HG03097 (cell line): ENCODE results near the gene LRRC18.

Source experiments
- ATAC-seq: cut with Tn5 transposase; IDR thresholded peaks from one replicate; pipeline ENCODE4 v1.9.1; 2021; ENCODE audit not compliant: unreplicated experiment, low FRiP score

The LRRC18 gene

DNA sequence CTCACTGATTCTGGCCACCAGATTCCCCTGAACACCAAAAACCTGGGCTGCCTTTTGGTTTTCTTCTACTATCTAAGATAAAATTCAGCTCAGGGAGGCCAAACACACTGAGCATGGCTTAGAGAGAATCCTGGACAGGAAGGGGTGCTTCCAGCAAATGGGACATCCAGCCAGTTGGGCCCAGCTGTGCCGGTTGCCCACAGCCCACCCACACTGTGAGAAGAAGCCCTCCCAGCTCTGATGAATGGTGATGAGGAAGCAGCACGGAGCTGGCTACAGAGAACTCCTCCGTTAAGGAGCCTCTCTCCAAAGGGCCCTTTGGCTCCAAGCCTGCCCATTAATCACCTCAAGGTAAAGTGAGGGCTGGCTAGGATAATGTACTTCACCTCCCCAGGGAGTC, 15.9 kb downstream of the LRRC18 start:
- no peak for ATAC-seq

GRCh38 chr10:48913674-48914073, 26.0 kb downstream of the LRRC18 start:
- ATAC-seq, result no peak

- no peak for ATAC-seq
These were observed 29.1 kb downstream of the LRRC18 start for GRCh38 chr10:48910548-48910947.

DNA sequence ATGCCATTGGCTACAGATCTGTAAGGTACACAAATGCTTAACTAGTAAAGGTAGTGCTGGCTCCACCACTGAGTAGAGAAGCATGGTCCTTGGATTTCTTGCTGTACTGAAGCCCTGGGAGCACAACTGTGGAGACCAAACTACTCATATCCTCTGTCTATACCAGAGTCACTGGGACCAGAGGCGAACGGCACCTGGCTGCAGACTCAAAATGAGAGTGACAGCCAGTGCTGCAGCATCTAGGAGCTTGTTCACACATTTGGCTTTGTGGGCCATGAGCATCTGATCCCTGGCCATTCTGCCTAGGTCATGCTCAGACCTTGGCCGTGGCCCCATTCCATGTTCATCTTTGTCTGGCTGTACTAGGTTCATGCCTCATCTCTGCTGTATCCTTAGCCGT, 31.9 kb downstream of the LRRC18 start:
- ATAC-seq, result no peak

GRCh38 chr10:48906841-48907240, 32.8 kb downstream of the LRRC18 start:
- ATAC-seq, result no peak

- no peak for ATAC-seq
These were observed 34.3 kb downstream of the LRRC18 start for GRCh38 chr10:48905311-48905710.

DNA sequence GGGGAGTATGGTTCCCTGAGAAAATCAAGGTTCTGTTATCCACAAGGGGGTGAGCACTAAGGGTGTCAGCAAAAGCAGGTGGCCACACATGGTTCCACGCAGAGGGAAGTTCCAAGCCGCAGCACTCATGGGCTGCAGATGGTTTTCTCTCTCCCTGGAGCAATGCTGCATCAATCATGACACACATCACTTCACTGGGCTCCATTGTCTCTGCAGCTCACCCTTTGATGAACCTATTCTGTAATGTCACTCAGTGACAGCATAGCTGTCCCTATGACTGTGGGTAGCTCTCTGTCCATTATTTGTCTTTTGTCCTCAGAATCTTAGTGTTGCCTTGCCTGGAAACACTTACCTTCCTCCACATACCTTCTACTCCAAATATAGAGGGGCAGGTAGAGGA, 34.8 kb downstream of the LRRC18 start:
- ATAC-seq, result no peak

- ATAC-seq, result no peak
These were observed 36.5 kb downstream of the LRRC18 start for GRCh38 chr10:48903151-48903550.

- ATAC-seq, result no peak
These were observed 37.5 kb downstream of the LRRC18 start for GRCh38 chr10:48902096-48902495.

- ATAC-seq, result no peak
These were observed 38.3 kb downstream of the LRRC18 start for GRCh38 chr10:48901319-48901718.

- no peak for ATAC-seq
These were observed 39.3 kb downstream of the LRRC18 start for GRCh38 chr10:48900371-48900801.

GRCh38 chr10:48899781-48900180, 39.9 kb downstream of the LRRC18 start:
- no peak for ATAC-seq

DNA sequence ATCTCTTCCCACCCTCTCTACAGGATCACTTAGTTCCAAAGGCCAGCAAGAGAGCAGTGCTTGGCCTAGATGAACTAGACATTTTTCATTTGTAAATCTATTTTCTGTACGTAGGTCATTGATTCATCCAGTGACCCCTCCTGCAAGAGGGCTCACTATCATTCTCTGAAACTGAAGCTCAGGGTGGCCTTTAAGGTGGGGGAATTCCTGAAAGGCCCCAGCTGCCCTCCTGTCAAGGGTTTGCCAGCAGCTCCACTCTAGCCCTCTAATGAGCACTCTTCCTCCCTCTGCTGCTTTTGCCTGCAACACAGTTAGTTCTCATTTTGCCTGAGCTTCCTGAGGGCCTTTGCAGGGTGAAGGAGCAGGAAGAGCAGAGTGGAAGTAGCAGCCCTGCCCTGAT, 41.2 kb downstream of the LRRC18 start:
- ATAC-seq, result no peak

DNA sequence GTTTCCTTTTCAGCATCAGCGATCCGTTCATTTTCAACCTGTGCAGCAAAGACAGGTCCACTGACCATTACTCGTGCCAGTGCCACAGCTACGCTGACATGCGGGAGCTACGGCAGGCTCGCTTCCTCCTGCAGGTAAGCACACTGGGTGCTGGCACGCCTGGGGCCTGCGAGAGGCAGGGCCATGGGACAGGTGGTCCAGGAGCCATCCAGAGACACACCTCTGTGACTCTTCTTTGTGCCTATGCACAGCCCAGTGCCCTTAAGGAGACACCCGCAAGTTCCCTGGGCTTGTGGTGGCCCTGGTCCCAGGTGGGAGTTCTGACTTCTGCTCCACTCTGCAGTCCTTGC, 42.2 kb downstream of the LRRC18 start:
- no peak for ATAC-seq

DNA sequence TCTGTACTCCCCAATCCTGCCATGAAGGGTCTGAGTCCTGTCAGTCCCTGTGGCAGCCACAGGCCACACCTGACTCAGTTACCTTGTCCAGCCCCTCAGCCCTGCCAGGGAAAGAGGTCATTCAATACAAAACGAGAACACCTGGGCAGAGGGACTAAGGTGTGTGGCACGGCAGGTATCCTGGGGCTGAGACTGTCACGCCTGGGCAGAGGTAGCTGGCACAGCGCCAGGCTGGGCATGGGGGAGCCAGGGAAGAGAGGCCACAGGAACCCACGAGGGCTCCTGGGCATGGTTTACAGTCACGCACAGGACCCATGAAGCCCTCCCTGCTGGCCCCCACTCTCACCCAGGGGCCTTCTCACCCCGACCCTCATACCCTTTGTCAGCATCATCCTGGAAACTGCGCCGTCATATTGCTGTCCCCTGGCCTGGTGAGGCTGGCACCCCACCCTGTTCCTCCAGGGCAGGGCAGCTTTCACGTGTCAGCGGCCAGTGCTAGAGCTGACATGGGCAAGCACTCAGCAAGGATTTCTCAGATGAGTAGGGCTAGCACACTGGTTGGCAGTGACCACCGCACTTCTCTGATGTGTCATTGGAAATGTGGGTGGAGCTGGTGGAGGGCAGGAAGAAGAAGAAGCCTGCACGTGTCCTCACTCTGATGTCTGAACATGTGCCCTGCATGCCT, 42.7 kb downstream of the LRRC18 start:
- no peak for ATAC-seq

GRCh38 chr10:48895803-48896195, 43.8 kb downstream of the LRRC18 start:
- no peak for ATAC-seq

DNA sequence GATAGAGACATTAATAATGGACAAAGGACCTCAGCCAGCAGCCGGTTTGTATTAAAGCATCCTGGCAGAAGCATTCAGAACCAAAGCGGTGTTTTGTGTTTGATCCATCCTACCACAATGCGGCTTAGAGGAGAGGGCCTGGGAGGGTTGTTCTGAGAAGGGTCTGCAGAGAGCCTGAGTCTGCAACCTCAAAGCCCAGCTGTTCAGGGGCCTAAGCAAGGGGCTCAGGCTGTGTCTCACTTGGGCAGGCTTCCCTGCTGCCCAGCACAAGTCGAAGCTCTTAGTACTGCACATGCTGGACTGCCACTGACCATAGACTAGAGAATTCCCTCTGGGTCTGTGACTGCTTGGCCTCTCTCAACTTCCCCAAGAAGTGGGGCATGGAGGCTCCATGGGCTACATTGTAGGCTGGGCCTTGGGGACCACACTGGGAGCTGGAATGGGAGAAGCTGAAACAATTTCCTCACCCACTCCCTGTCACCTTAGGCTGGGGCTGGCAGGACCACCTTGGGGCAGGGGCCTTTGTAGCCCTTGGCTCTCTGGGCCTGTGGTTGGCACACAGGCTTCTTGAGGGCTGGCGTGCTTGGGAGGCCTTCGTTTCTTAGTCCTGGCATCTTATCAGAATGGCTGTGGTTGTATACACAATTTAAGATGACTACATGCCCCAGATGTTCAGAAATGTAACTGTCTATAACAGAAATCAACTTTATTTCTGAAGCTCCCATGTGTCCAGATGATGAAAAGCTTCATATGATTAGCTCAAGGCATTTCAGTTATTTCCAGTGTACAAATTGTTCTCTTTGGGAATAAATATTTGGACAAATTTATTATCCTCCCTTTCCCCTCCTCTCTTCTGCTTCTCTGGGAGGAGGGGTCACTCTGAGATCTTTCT, 44.5 kb downstream of the LRRC18 start:
- no peak for ATAC-seq

DNA sequence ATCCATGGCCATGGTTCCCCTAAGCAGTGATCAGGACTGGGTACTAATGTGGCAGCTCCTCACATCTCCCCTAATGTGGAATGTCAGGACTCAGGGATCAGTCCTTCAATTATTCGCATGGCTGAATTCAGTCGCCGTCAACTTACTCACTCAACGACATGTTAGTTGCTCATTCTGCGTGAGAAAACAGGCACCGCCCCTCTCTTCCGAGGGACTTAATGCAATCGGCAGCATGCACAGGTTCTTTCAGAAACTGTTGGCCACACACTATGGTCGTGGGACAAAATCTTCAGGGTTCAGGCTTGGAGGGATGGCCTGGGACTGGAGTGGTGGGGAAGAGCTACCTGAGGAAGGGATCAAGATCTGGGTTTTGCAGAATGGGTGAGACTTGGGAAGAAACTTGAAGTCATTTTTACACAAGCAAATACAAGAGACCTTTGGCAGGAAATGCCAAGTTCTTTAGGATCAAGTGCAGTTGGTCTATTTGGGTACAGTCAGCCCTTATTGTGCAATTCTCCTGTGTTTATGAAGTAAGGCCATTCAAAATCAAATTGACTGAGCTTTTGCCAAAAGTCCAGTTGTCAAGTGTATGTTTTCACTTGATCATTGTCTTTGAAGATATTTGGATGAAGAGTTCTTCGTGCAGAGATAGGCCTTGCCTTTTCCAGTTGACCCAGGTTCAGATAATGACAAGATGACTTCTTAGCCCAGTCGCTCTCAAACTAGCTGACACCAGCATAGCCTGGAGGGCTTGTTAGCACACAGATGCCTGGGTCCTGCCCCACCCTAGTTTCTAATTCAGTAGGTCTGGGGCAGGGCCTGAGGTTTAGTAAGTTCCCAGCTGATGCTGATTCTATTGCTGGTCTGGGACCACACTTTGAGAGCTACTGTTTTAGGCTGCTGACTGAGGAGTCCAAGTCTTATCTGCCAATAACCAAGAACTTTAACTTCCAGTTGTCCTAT, 48.5 kb downstream of the LRRC18 start:
- ATAC-seq, result no peak

DNA sequence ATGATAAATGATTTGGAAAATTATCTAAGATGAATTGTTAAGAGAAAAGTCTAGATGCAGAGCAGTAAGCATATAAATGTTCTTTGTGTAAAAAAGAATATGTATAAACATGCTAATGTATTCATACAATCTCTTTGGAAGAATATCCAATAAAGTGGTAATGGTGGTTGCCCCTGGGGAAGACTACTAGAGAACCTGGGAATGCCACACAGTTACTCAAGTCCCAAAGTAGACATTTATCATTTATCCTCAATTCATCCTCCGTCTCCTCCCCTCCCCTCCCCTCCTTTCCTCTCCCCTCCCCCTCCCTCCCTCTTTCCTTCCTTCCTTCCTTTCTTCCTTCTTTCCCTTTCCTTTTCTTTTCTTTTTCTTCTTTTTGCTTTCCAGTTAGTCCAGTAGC, 51.7 kb downstream of the LRRC18 start:
- no peak for ATAC-seq

GRCh38 chr10:48885376-48885775, 54.3 kb downstream of the LRRC18 start:
- no peak for ATAC-seq
